ENCODE measurements around the gene DHRS13. TPM values are rescaled to one million over a fixed set of nuclear protein-coding genes. Genes with fewer than 3 reads are reported as not detected.
"Not testable (repeated sequence)": the region's sequence is repeated elsewhere in the genome, so short reads cannot be mapped to it uniquely, and the experiment has no call there.

DHRS13 gene
- total RNA-seq, 4 donors from 2014 or later = 3.3 to 10.0 (median 7.1) TPM

DNA sequence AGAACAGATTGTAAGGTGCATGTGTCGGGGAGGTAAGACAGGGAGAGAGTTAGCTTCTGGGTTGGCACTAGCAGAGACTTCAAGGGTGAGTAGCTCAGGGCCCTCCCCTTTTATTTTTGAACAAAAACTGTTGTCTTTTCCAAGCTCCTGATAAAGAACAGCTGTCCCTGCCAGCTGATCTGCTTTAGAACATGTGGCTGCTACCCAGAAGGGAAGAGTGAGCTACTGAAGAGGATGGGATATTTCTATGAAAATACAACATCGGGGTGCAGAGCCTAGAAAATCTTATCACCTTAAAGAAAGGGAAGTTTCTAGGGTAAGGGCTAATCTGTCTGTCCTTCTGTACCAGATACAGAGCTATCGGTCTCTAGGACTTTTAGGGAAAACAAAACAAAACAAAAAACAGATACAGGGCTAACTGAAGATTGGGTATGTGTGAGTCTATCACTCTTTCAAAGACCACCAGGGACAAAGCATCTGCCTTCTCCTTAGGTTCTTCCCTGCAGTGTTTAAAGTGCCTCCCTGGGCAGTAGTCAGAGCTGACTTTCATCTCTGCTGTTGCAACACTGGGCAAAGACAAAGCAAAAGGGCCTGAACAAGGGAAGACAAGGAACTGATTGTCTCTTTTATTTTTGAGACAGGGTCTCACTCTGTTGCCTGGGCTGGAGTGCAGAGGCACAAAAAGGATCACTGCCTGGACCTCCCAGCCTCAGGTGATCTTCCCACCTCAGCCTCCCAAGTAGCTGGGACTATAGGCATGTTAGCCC lies 5.0 kb upstream of the DHRS13 start:
- DNase-seq = no peak
- Histone ChIP-seq H3K4me1 (peaks cover 0 to 29% (median 2%) of the 10 kb centered on the region in 4 donors), H3K27ac (peak overlapping the region; percentile 6 to 73 (median 53)), H3K9me3 (no peaks in the 10 kb centered on the region), H3K36me3 (peaks cover 0 to 67% (median 0%) of the 10 kb centered on the region in 3 donors), H3K4me3 (no peak overlapping the region), H3K27me3 (no peaks in the 10 kb centered on the region)
- no peak for TF ChIP-seq POLR2A (IDR thresholded peaks at IDR 0.05)
- TF ChIP-seq, protein P1, sequence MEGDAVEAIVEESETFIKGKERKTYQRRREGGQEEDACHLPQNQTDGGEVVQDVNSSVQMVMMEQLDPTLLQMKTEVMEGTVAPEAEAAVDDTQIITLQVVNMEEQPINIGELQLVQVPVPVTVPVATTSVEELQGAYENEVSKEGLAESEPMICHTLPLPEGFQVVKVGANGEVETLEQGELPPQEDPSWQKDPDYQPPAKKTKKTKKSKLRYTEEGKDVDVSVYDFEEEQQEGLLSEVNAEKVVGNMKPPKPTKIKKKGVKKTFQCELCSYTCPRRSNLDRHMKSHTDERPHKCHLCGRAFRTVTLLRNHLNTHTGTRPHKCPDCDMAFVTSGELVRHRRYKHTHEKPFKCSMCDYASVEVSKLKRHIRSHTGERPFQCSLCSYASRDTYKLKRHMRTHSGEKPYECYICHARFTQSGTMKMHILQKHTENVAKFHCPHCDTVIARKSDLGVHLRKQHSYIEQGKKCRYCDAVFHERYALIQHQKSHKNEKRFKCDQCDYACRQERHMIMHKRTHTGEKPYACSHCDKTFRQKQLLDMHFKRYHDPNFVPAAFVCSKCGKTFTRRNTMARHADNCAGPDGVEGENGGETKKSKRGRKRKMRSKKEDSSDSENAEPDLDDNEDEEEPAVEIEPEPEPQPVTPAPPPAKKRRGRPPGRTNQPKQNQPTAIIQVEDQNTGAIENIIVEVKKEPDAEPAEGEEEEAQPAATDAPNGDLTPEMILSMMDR (IDR thresholded peaks at IDR 0.05) = no peak

DNA sequence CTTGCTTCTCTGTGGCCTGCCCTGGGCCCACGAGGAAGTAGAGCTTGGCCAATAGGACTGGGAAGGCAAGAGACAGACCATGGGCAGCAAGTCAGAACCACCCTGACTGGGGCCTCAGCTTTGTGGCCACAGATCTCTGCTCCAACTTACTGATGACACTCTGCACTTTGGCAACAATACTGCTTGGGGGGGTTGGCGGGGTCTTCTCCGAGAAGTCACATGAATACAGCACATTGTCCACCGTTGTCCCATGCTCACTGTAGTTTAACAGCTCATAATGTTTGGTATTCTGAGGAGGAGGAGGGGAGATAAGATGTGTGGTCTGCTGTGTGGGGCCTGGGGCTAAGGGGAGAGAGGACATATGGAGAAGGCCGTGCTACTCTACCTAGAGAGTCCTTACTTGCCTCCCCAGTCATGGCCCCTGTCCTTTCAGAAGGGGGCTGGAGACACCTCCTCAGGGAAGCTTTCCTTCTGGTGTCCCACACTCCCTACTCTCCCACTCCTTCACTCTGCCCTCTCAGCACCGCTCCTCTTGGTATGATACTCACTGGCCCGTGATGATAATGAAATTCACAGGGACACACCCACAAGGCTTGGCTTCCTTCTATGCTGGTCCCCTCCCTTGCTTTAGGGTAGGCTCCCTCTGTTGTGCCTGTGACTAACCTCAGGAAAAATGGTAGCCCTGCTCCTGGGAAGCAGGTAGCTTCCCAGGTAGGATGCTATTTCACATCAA lies 4.0 kb upstream of the DHRS13 start:
- Histone ChIP-seq H3K9me3 (no peaks in the 10 kb centered on the region), H3K27me3 (no peaks in the 10 kb centered on the region), H3K27ac (peak overlapping the region in 2 of 4 donors; percentile 5 to 73), H3K4me1 (peaks cover 0 to 23% (median 1%) of the 10 kb centered on the region in 4 donors), H3K36me3 (peaks cover 0 to 57% (median 0%) of the 10 kb centered on the region in 3 donors), H3K4me3 (no peak overlapping the region)
- no peak for DNase-seq
- no peak for TF ChIP-seq POLR2A (IDR thresholded peaks at IDR 0.05)
- TF ChIP-seq, protein P1 (IDR thresholded peaks at IDR 0.05) = no peak

DNA sequence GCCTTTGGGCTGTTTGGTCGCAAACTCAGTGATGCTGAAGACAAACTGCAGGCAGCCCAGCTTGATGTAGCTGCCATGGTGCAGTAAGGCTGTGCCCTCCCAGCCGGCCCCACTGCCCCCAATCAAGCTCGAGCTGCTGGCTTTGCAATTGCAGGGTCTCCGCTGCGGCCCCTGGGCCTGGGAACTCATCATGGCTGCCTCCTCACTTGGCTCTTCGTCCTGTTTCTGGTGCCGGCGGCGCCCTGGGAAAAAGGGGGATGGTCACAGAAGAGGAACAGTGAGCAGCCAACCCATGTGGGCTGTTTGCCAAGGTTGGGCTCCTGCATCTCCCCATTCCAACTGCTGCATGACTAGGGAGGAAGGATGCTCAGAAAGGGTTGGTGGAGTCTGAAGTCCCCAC lies 3.4 kb upstream of the DHRS13 start:
- H3K27me3 ChIP-seq = no peaks in the 10 kb centered on the region
- H3K36me3 ChIP-seq = peaks cover 0 to 51% (median 0%) of the 10 kb centered on the region in 3 donors
- no peak for TF ChIP-seq POLR2A (IDR thresholded peaks at IDR 0.05)
- TF ChIP-seq, protein P1 (IDR thresholded peaks at IDR 0.05) = no peak
- no peak overlapping the region for H3K27ac ChIP-seq
- H3K9me3 ChIP-seq = no peaks in the 10 kb centered on the region
- DNase-seq = no peak
- H3K4me3 ChIP-seq = no peak overlapping the region
- peaks cover 0 to 26% (median 4%) of the 10 kb centered on the region in 4 donors for H3K4me1 ChIP-seq

DNA sequence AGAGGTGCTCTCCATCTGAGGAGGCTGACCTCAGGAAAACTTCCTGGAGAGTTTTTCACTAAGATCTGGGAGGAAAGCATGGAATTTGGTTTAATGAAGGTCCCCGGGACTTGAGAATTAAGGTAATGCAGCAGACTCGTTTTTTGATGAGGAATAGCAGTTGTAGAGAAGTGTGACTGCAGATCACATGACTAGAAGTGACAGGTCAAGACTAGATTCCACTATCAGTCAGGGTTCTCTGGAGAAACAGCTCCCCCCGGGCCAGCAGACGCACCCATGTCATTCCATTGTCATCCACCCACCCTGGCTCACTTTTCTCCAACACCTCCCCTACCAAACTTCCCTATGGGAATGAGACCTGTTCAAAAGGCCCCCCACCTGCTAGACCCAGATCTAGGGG lies 1.9 kb upstream of the DHRS13 start:
- DNase-seq = no peak
- no peaks in the 10 kb centered on the region for H3K9me3 ChIP-seq
- H3K27me3 ChIP-seq = no peaks in the 10 kb centered on the region
- H3K36me3 ChIP-seq = peaks cover 0 to 36% (median 0%) of the 10 kb centered on the region in 3 donors
- H3K4me1 ChIP-seq = peaks cover 0 to 27% (median 6%) of the 10 kb centered on the region in 4 donors
- H3K27ac ChIP-seq = no peak overlapping the region
- no peak for TF ChIP-seq POLR2A (IDR thresholded peaks at IDR 0.05)
- TF ChIP-seq, protein P1 (IDR thresholded peaks at IDR 0.05) = no peak
- H3K4me3 ChIP-seq = no peak overlapping the region

DNA sequence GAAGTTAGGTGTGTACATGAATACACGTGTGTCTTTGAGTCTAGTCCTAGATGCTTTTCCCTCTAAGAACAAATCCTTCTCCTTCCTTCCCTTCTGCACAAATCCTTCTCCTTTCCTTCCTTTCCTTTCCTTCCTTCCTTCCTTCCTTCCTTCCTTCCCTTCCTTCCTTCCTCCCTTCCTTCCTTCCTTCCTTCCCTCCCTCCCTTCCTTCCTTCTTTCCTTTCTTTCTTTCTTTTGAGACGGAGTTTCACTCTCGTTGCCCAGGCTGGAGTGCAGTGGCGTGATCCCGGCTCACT lies 615 bp upstream of the DHRS13 start:
- H3K27me3 ChIP-seq, H3K4me3 ChIP-seq, H3K9me3 ChIP-seq, DNase-seq: not testable (repeated sequence)
- Histone ChIP-seq H3K36me3 (peaks cover 0 to 26% (median 0%) of the 10 kb centered on the region in 3 donors), H3K27ac (peak overlapping the region in 2 of 4 donors; percentile 20 to 79), H3K4me1 (peaks cover 0 to 20% (median 6%) of the 10 kb centered on the region in 4 donors)
